HUES6 (cell line): ENCODE measurements around the gene ST14.
A peak's percentile ranks its signal among the peaks of the same experiment; 100 is the strongest.

Experiments
- H3K27ac ChIP-seq: 2 replicates; pipeline ENCODE4 v1.7.0; 2013; ENCODE audit warnings: low read depth, mild to moderate bottlenecking, low read length, inconsistent platforms
- H3K27me3 ChIP-seq: 2 replicates; pipeline ENCODE4 v1.6.1; 2013; ENCODE audit warnings: low read length; ENCODE audit not compliant: control insufficient read depth, insufficient read depth
- H3K36me3 ChIP-seq: 2 replicates; pipeline ENCODE4 v1.6.1; 2013; ENCODE audit warnings: low read length; ENCODE audit not compliant: control insufficient read depth, insufficient read depth
- H3K4me1 ChIP-seq: 2 replicates; pipeline ENCODE4 v1.6.1; 2013; ENCODE audit warnings: low read length; ENCODE audit not compliant: control insufficient read depth, insufficient read depth
- H3K4me3 ChIP-seq: 2 replicates; pipeline ENCODE4 v1.5.1; 2013; ENCODE audit warnings: low read depth, low read length
- H3K9ac ChIP-seq: one replicate; pipeline ENCODE4 v1.6.1; 2013; ENCODE audit warnings: mild to moderate bottlenecking, low read length
- H3K9me3 ChIP-seq: 2 replicates; pipeline ENCODE4 v1.6.1; 2013; ENCODE audit warnings: low read depth, low read length; ENCODE audit not compliant: control insufficient read depth, insufficient read depth

ST14 gene

DNA sequence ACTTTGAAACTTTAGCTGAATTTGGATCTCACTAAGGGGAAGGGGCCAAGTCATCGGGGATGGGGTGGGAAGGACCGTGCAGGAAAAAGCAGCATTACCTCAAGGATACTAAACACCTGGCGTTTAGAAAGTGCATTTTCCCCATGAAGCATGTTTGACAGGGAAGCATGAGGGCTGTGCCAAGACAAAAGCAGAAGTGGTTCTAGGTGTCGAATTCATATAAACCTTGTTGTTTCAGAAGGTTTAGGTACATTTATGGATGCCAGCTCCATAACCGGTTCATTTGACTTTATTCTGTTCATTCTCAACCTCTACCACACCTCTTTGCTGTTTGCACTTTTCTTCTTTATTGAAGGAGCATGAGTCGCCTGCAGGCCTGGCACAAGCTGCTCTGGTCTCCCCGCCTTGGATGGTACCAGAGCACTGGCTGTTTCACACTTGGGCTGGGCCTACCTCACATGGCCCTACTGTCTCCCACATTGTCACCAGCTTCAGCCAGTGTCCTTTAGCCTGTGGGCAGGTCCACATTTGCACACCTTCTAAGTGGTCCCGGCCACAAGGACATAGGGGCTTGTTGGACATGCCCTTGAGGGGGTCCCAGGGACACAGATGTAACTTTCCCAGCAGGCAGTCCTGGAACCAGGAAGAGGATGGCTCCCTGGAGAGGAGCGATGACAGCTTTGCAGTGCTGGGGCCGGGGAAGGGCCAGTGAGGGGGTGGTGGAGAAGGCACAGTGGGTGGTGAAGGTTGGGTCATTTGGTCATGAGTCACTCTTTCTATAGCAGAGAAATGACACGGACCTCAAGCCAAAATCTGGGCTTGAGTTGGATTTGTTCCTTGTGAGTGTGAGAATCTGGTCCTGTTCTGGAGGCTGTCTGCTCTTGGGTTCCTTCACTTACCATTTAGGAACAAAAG is 3.2 kb upstream of the ST14 start:
- Histone ChIP-seq H3K27me3 (peaks cover 43% of the 10 kb centered on the region), H3K27ac (no peak overlapping the region), H3K4me1 (peaks cover 26% of the 10 kb centered on the region), H3K36me3 (no peaks in the 10 kb centered on the region), H3K9me3 (no peaks in the 10 kb centered on the region), H3K4me3 (no peak overlapping the region), H3K9ac (no peak overlapping the region)

DNA sequence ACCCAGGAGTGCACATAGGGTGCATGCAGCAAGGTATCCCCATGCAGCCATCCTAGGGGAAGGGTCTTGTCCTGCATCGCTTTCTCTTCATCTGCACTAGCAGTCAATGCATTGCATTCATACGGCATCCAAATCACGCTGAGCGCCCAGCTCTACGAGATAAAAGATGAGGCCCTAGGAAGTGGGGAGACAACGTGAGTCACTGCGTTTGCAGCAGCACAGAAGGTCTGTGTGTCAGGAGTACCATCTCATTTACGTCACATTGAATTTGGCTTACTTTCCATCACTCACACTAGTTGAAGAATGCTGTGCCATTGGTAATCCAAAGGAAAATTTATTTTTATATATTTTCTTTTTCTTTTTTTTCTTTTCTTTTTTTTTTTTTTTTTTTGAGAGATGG is 2.5 kb upstream of the ST14 start:
- peaks cover 51% of the 10 kb centered on the region for H3K27me3 ChIP-seq
- H3K9me3 ChIP-seq: no peaks in the 10 kb centered on the region

DNA sequence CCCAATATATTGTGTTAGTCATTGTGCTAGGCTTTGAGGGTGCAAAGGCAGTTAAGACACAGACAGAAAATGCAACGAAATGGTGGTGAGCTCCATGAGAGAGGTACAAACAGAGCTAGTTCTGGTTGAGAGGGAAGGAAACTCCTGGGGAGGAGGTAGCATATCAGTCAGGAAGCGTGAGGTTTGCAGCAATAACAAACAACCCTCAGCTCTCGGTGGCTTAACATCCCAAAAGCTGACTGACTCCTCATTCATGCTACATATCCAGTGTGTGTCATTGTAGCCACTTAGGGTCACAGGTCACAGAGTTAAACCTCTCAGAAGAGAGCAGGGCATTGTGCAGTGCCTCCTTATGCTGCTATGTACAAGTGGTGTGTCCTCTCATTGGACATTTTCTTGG is 1.7 kb upstream of the ST14 start:
- no peaks in the 10 kb centered on the region for H3K9me3 ChIP-seq
- no peak overlapping the region for H3K9ac ChIP-seq
- H3K27ac ChIP-seq: no peak overlapping the region
- H3K4me3 ChIP-seq: no peak overlapping the region
- H3K4me1 ChIP-seq: peaks cover 33% of the 10 kb centered on the region
- H3K27me3 ChIP-seq: peaks cover 57% of the 10 kb centered on the region
- H3K36me3 ChIP-seq: no peaks in the 10 kb centered on the region

More for the DNA sequence above, 2.5 kb upstream of the ST14 start:
- H3K4me1 ChIP-seq: peaks cover 33% of the 10 kb centered on the region
- no peaks in the 10 kb centered on the region for H3K36me3 ChIP-seq
- H3K9ac ChIP-seq: no peak overlapping the region
- H3K27ac ChIP-seq: no peak overlapping the region
- no peak overlapping the region for H3K4me3 ChIP-seq

DNA sequence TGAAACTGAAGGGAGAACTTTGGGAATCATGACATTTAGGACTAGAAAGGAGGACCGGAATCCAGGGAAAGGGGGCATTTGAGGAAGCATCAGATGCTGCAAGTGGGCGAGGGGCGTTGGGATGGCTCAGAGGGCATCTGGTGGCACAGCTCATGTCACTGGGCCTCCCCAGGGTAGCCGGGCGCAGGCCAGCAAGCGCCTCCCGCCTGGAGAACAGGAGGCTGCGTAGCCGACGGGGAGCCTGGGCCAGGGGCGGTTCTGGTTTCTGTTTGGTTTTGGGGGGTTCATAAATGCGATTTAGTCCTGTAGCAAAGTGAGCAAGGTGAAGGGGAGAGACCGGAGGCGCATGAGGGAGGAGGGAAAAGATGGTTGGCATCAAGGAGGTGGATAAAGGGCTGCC is 443 bp upstream of the ST14 start:
- Histone ChIP-seq H3K4me1 (peaks cover 38% of the 10 kb centered on the region), H3K36me3 (no peaks in the 10 kb centered on the region), H3K9ac (no peak overlapping the region), H3K9me3 (no peaks in the 10 kb centered on the region), H3K4me3 (peak overlapping the region; percentile 58), H3K27ac (no peak overlapping the region), H3K27me3 (peaks cover 57% of the 10 kb centered on the region)

DNA sequence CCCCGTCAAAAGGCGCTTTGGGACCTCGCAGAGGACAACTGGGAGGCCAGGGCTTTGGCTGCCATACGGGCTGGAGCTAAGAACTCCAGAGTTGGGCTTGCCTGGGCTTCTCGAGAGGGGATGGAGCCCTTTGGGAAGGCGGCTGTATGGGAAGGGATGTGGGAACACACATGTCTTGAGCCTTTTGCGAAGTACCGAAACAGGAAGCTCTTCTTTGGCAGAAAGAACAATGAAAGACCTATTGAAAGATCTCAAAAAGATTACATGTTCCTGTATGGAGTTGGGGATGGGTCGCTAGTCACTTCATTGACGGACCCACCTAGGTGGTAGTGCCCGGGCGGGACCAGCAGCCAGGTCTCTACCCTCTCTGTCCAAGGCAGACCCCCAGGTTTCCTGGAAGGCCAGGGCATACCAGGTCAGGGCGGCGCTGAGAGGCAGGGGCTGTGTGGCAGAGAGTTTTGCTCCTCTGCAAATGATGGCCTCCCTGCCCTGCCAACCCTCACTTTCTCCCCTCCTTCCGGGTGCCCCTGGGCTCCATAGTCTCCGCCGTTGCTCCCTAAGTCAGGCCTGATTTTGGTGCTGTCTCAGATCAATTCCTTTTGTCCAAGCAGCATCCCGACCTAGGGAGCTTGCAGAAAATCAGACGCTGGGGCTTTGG is 1.0 kb downstream of the ST14 start:
- H3K4me1 ChIP-seq: peaks cover 38% of the 10 kb centered on the region

DNA sequence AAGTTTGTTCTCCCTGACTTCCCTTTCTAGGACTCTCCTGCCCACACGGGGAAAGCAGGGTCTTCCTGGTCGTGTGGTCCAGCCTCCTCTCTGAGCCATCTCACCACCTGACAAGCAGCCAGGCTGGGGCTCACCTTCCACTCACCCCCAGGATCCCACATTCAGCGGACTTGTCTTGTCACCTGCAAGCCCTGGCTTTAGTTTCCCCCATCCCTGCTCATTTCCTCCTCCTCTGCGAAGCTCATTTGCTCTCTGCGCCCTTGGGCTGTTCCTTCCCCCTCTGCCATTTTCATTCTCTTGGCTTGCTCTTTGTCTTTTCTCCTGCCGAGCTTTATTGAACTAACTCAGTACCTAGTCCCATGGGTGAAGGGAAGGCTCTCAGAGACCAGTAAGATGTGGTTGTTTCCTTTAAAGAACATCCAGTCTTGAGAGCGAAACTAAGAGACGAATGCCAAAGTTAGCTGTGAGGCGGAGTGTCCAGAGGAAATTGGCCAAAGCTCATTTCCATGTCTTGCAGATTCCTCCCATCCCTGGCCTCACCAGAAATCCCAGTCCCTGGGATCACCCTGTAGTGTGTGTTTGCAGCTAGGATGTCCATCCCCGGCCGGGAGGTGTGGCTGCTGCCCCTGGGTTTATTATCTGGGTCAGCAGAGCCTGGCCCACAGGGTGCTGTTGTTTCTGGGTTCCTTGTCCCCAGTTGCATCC is 2.0 kb downstream of the ST14 start:
- Histone ChIP-seq H3K9me3 (no peaks in the 10 kb centered on the region), H3K27ac (no peak overlapping the region), H3K27me3 (peaks cover 68% of the 10 kb centered on the region), H3K4me1 (peaks cover 35% of the 10 kb centered on the region), H3K36me3 (no peaks in the 10 kb centered on the region), H3K9ac (no peak overlapping the region), H3K4me3 (no peak overlapping the region; the same call in 1 of the 2 replicates)

More for the DNA sequence above, 1.0 kb downstream of the ST14 start:
- Histone ChIP-seq H3K27me3 (peaks cover 60% of the 10 kb centered on the region), H3K4me3 (peak overlapping the region; percentile 58), H3K9ac (no peak overlapping the region), H3K36me3 (no peaks in the 10 kb centered on the region), H3K9me3 (no peaks in the 10 kb centered on the region), H3K27ac (no peak overlapping the region)

DNA sequence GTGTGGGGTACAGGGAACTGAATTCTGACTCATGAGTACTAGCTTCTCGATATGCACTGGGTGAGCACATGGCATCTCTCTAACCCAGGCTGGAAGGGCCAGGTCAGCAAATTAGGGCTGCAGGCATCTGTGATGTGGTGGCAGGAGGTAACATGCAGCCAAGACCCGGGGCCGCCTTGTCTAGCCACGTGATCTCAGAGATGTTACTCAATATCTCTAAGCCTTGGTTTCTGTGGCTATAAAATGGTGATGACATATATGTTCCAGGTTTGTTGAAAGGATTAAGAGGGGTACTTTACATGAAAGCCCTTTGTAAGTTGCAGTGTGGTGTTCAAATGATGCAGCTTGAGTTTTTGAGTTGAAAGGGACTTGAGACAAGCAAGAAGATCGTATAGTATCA is 3.2 kb downstream of the ST14 start:
- no peaks in the 10 kb centered on the region for H3K9me3 ChIP-seq
- H3K4me1 ChIP-seq: peaks cover 30% of the 10 kb centered on the region
- no peak overlapping the region for H3K4me3 ChIP-seq
- no peaks in the 10 kb centered on the region for H3K36me3 ChIP-seq
- H3K27me3 ChIP-seq: peaks cover 61% of the 10 kb centered on the region
- no peak overlapping the region for H3K9ac ChIP-seq
- H3K27ac ChIP-seq: no peak overlapping the region

DNA sequence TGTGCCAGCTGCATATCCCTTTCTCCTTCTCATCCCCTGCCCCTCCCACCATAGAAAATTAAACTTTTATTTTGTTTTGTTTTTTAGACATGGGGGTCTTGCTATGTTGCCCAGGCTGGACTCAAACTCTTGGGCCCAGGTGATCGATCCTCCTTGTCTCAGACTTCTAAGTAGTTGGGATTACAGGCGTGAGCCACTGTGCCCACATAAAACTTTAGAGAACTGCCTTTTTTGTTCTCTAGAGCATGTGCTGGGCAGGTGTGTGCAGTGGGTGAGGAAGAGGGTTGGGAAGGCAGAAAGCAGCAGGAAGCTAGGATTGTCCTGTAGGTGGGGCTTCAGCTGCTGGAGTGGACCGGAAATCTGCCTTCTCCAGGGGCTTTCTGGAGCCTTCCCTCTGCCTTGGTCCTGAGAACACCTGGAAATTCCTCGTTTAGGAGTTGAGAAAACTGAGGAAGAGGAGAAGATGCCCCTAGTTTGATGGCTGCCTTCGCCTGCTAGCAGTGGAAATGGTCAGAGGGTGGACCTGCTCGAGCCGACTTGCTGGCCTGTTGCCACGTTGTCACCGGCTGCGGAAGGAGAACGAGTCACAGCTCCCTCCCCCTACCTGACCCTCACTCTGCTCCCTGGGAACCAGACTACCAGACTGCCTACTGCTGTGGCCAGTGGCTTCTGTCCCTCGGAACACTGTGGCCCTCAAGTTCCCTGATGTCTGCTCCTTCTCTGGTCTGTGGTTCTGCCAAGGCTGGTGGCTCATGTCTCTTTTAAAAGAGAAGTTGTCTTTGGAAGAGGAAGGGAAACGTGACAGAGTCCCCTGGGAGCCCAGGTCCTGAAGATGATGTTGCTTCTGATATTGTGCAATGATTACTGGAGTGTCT is 4.0 kb downstream of the ST14 start:
- Histone ChIP-seq H3K27me3 (peaks cover 61% of the 10 kb centered on the region), H3K27ac (no peak overlapping the region), H3K9ac (no peak overlapping the region), H3K4me3 (peak overlapping the region; percentile 17; the same call in 1 of the 2 replicates), H3K4me1 (peaks cover 30% of the 10 kb centered on the region), H3K9me3 (no peaks in the 10 kb centered on the region), H3K36me3 (no peaks in the 10 kb centered on the region)

DNA sequence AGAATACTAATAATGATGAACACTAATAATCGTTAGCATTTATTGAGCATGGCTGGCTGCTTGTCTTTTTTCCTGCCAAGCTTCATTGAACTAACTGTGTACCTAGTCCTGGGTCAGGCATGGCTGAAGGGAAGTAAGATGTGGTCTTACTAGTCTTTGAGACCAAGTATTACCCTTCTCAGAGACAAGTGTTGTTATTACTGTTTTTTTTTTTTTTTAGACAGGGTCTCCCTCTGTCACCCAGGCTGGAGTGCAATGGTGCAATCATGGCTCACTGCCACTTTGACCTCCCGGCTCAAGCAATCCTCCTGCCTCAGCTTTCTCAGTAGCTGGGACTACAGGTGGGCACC is 4.6 kb downstream of the ST14 start:
- peaks cover 24% of the 10 kb centered on the region for H3K4me1 ChIP-seq
- H3K9me3 ChIP-seq: no peaks in the 10 kb centered on the region
- H3K27ac ChIP-seq: no peak overlapping the region
- no peaks in the 10 kb centered on the region for H3K36me3 ChIP-seq
- peaks cover 58% of the 10 kb centered on the region for H3K27me3 ChIP-seq
- H3K4me3 ChIP-seq: no peak overlapping the region
- H3K9ac ChIP-seq: no peak overlapping the region

DNA sequence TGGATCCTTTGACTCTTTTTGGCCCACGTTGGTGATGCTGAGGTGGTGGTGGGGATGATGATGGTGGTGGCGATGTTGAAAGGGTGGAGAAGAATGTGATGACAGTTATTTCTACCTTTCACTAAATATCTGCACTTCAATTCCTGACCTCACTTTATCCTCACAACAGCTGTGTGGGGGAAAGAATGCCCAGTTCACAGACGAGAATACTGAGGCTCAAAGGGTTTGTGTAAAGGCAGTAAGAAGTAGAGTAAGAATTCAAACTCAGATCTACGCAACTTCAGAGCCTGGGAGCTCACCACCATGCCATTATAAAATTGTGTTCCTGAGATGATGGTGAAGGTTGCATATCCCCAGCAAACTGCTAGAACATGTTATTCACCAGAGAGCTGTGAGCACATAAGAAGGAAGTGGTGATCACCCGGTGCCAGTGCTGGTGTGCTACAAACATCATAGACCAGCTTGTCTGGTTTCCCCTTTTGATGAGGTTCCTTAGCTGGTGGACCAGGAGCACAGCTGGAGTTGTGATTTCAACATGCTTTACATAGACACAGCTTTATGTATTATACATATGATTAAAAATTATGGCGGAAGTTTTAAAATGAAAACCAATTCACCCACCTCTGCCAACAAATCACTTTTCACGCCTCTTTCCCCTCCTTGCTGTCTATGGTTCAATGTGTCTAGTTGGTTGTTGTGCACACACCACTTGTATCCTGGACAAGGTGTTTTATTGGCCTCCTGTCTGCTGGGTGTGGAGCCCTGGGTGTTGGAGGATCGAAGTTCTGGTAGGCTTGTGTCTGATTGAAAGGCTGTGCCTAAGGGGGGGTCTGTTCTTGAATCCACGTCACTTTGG is 6.2 kb downstream of the ST14 start:
- Histone ChIP-seq H3K4me3 (no peak overlapping the region), H3K9me3 (no peaks in the 10 kb centered on the region), H3K9ac (no peak overlapping the region), H3K27ac (no peak overlapping the region), H3K36me3 (no peaks in the 10 kb centered on the region), H3K4me1 (peaks cover 17% of the 10 kb centered on the region), H3K27me3 (peaks cover 58% of the 10 kb centered on the region)
